HG02798 (cell line): ENCODE data around the gene PRRG4.
"Not testable (repeated sequence)": the region's sequence is repeated elsewhere in the genome, so short reads cannot be mapped to it uniquely, and the experiment has no call there.

Experiments
- ATAC-seq: cut with Tn5 transposase; IDR thresholded peaks from one replicate; pipeline ENCODE4 v1.9.1; 2021; ENCODE audit warnings: mild to moderate bottlenecking; ENCODE audit not compliant: unreplicated experiment, poor library complexity

The PRRG4 gene

DNA sequence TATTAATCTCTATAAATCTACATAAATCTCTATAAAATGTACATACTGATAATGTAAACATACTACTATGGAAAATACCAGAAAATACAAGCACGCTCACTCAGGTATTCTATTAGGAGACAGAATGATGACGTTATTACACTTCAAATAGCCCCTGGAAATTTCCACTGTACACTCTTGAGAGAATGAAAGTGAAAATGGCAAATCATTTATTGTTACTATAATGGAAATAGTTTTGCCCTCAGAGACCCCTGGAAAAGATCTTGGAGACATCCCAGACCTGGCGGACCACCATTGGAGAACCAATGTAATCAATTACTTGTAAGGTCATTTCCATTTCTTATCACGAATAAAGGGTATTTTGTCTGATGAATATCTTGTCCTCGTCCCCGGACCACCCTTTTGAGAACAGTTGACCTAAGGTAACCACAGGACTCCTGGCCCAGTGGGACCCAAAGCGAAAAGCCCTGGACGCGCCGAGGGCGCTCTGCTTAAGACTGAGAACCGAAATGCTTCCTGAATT lies 509 bp upstream of the PRRG4 start:
- ATAC-seq = peak; percentile 40

DNA sequence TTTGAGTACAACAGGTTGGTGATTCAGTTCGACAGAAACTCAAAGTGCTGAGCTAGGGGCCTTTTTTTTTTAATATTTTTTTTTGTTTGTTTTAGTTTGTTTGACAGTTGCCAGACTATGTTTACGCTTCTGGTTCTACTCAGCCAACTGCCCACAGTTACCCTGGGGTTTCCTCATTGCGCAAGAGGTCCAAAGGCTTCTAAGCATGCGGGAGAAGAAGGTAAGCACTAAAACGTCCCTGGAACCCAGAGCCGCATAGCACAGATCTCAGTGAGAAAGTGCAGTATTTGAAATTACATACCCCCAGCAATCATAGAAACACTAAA lies 649 bp downstream of the PRRG4 start:
- ATAC-seq = peak; percentile 6

DNA sequence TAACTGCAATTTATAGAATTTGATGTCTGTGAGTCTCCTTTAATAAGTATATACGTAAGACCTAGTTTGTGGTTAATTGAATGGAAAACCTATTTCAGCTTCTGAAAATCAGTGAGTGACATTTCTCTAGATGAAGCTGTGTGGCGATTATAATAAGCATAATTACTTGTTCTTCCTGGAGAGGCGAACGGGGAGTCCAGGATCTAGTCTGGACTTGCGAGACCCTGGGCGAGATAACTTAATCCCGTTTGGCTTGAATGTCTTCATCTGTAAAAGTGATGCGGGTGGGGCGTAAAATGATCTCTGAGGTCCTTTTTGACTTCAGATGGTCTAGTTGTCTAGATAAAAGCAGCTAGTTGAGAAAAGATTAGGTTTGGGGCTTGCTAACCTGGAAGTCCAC lies 1.1 kb downstream of the PRRG4 start:
- ATAC-seq = no peak

DNA sequence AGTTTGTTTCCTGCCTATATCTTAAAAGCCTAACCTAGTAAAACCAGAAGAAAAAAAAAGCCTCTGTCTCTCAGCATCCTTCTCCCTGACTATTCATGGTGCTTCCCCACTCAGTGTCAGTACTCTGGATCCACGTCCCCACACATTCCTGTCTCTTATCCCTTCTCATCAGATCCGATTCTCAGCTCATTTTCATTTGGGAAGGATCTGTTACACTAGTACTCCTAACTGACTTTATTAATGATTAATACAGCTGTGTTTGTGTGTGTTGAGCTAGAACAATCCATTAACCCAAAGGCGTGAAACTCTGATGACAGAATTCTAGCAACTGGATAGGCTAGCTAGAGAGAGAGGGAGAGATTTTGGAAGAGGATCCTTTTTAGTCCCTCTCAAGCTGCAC lies 1.5 kb downstream of the PRRG4 start:
- no peak for ATAC-seq

DNA sequence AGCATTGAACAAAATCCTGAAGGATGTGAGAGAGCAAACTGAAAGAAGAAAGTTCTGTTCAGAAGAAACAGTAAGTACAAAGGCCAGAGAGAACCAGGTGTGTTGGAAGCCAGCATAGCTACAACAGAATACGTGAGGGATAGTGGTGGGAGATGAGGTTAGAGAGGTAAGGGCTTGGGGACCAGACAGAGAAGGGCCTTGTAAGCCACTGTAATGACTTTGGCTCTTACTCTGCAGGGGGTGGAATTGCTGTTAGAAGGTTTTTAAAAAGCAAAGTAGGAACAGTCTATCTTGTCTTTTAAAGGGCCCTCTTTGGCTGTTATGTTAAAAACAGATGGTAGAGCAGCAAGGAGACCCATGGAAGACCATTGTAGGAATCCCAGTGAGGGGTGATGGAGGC lies 4.2 kb downstream of the PRRG4 start:
- no peak for ATAC-seq

DNA sequence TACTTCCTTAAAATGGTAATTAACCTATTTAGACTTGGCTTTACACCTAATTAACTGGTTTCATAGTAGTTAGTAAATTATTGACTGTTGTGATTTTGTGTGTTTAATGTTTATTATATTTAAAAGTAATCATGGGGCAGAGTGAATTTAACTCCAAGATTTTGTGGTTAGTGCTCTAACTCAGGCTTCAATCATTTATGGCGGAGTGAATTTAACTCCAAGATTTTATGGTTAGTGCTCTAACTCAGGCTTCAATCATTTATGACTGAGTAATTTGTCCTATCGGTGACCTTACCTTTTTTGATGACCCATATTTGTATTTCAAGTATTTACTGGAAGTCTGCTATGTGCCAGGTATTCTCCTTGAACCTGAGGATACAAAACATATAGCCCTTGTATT lies 7.2 kb downstream of the PRRG4 start:
- no peak for ATAC-seq

DNA sequence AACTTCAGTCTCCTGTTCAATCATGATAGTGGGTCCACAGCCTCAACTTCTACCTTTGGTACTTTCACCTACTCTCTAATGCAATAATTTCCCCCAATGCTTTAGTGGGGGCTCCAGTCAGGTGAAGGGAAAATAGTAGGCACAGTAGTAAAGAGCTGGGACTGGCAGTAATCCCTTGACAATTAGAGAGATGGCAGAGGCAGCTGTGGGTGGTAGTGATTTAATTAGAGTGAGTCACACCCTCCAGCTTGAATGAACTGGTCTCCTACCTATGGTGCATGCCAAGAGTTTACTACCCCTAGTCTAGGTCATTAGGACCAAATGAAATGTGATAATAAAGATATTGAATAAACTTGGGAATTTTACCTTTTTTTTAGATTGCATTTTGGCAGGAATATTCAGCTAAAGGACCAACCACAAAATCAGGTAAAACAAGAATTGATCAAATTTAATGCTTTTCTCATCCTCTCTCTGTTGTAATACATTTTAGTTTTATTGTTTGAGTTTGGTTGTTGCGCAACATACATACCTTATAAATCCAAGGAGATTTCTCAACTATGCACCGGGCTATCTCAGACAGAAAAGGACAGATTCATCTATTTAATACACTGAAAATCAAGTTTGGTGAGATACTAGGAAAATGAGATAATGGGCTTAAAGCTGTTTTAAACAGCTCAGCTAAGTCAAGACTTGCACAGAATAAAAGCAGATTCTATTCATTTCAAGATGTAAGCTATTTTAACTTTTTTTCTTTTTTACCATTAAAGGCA lies 9.0 kb downstream of the PRRG4 start:
- no peak for ATAC-seq

DNA sequence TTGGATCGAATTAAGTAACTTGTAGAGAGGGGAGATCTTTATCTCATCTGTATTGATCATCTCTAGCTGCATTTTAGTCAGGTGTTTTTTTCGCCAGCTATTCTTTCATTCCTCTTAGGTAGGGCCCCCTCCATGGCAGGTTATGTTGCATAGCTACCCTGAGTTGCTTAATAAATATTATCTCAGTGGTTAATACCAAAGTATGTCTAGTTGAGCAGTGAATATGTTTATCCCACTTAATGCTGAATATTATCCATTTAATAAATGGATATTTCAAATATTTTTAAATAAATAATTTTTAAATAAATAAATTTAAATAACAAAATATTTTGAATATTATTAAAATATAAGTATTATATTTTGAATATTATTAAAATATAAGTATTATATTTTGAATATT lies 9.6 kb downstream of the PRRG4 start:
- no peak for ATAC-seq

DNA sequence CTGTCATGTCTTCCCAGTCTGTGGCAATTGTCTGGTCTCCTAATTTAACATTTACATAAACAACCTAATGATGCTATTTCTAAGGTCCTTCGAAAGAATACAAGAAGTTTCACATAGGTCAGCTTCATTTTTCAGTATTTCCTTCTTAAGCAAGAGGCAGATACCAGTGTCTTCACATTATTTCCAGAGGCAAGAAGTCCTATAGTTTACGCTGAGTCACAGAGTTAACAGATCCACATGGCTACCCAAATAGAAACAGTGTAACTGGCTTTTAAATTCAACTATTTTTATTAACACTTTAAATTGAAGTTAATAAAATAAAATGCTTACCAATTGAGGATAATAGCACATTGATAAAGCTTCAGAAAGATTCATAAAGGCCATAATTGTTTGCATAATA lies 10.9 kb downstream of the PRRG4 start:
- ATAC-seq = no peak

DNA sequence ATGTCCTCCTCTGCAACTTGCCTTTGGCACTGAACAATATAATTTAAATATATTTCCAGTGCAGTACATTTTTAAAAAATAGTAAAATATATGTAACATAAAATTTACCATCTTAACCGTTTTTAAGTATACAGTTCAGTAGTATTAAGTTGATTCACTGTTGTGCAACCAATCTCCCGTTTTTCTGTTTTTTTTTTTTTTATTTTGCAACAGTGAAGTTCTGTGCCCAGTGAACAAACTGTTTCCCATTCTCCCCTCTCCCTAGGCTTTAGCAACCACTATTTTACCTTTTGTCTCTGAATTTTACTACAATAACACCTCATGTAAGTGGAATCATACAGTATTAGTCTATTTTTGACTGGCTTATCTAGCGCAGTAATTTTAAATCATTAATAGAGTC lies 13.8 kb downstream of the PRRG4 start:
- ATAC-seq = no peak

DNA sequence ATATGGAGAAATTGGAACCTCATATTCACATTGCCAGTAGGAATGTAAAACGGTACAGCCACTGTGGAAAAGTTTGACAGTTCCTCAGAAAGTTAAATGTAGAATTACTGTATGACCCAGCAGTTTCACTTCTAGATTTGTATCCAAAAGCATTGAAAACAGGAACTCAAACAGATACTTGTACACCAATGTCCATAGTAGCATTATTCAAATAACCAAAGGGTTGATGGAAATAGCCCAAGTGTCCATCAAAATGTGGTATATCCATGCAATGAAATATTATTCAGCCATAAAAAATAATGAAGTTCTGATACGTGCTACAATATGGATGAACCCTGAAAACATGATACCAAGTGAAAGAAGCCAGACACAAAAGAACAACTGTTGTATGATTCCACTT lies 17.8 kb downstream of the PRRG4 start:
- ATAC-seq = no peak

DNA sequence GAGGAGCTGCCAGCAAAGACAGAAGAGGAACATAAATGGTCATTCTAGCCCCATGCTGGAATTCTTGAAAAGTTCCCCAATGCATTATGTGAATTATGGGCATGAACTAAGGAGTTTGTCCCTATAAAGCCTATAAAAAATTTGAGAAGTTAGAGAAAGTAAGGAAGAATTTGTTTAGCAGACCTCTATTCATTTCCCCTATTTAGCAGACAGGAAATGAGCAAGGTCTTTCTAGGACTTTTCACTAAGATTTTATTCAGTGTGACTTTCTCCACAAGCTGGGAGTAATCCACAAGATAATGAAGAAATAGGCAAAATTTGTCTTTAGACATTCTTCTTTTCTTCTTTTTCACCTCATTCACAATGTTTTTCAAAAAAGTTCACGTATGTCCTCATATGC lies 20.0 kb downstream of the PRRG4 start:
- no peak for ATAC-seq

DNA sequence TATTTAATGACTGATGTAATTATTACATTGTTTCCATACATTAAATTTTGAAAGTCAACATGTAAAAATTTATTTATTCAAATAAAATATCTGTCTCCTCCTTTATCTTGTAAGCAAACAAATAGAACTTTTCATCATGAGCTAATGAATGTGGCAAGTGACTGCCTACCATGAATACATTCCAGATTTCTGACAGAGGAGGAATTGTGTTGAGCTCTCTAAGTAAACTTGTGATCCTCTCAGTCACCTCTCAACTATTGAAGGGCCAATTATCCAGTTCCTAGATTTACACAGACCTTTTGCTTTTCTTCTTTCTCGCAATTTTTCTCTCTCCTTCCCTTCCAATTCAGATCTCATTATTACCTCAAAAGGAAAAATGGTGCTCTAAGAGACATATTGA lies 21.5 kb downstream of the PRRG4 start:
- ATAC-seq = no peak

DNA sequence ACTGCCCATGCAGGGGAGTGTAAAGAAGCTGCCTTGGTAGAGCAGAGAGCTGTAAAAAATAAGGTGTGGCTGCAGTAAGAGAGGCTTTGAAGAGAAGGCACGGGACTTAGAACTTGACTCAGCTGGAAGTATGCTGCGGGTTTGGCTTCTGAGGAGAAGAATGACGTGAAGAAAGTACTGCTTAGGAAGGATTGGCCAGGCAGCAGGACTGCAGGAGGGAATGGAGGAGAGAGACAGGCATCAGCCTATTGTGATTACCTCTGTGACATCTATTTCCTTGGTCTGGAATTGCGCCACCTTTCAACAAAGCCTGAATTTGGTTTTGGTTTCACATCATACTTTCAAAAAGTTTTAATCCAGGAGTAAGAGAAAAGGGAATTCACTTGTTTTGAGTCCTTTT lies 22.5 kb downstream of the PRRG4 start:
- no peak for ATAC-seq

DNA sequence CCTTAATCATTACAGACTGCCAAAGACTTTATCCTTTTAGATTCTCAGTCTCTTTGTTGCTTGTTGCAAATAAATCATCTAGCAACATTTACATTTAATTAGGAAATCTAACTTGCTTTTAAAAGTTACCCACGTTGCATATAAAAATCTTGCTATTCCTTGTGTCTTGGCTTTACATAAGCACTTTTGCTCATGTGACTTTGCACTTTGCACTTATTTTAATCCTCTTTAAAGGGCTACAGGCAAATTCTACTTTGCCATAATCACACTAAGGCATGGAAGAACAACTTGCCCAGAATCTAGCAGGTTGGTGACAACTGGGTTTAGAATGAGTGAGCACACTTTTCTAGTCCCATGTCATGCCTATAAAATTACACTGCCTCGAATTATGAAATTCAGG lies 25.9 kb downstream of the PRRG4 start:
- ATAC-seq = no peak

DNA sequence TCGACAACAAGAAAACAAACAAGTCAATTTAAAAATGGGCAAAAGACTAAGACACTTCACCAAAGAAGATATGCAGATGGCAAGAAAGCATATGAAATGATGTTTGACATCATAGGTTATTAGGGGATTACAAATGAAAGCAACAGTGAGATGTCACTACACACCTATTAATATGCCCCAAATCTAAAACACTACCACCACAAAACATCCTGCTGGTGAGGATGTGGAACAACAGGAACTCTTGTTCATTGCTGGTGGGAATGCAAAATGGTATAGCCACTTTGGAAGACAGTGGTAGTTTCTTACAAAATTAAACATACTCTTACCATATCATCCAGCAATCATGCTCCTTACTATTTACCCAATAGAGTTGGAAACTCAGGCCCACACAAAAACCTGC lies 29.0 kb downstream of the PRRG4 start:
- no peak for ATAC-seq

DNA sequence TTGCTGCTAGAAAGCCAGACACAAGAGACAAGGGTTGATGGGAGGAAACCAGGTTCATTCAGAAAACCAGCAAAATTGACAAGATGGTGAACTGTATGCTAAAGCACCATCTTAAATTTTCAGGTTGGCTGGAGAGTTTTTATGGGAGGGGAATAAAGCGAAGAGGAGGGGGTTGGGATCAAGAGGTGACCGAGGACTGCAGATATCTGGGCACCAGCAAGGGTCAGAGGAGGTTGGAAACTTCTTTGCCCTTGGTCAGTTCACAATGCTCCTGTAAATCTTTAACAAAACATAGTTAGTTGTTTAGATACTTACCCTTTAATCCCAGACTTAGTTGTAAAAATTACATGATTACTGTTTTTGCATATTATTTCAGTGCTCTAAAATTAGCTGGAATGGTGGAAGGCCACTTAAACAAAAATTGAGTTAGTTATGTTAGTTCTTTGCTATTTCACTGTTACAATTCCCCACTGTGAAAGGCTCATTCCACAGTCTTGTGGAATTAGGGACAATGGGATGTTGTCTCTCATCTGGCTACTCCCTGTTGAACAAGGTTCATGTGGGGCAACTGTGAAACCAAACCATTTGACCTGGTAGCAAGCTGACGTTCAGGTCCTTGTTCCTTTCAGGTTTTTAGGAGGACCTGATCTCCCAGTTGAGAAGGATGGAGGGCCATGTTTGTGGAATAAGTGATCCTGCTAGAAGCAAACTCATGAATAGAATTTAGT lies 32.3 kb downstream of the PRRG4 start:
- no peak for ATAC-seq

DNA sequence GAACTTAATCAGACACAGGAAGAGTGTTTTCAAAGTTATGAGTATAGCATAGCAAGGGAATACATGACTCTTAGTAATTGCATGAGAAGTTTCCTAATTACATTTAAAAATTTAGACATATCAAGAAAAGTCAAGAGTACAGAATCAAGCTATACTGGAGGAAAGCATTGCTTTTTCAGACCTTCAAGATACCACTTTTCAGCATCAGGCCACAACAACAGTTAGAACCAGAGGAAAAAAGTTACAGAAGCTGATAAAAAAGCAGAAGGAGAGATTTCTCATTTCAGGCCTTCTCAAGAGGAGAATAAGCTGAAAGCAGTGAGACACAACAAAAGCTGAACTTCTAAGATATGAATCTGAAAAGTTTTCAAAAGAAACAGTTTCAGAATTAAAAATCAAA lies 34.8 kb downstream of the PRRG4 start:
- ATAC-seq = no peak

DNA sequence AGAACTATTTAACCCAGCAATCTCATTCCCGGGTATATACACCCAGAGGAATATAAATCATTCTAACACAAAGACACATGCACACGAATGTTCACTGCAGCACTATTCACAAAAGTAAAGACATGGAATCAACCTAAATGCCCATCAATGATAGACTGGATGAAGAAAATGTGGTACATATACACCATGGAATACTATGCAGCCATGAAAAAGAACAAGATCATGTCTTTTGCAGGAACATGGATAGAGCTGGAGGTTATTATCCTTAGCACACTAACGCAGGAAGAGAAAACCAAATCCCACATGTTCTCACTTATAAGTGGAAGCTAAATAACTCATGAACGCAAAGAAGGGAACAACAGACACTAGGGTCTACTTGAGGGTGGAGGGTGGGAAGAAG lies 39.0 kb downstream of the PRRG4 start:
- not testable (repeated sequence) for ATAC-seq

DNA sequence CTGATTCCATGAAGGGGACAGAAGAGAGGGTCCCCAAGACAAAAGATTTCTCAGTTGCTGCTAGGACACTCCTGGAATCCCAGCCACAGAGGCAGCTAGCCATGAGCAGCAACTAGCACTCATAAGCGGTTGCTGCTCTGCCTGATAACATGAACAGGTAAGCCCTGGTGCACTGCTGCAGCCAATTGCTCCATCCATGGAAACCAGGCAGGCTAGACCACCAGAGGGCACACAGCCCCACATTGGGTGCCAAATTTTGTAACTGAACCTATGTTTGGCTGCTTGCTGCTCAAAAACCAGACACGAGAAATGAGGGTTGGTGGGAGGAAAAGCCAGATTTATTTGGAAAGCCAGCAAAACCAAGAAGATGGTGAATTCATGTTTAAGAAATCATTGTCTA lies 40.9 kb downstream of the PRRG4 start:
- no peak for ATAC-seq

DNA sequence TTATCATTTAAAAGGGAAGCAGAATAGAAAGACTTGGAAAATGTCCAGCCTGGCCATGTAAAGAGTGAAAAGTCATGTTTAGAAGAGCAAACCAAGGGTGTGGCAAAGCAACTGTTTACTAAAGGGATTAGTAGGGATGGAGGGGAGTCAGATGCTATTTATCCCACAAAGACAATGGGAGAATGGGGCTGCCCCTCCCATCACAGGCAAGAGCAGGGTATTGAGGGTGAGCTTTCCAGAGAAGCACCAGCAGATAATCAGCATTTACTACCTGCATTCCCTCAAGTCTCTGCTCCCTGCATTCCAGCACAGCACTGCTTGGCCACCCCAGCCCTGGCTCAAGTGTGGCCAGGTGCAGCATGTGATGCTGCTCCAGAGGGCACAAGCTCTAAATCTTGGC lies 44.4 kb downstream of the PRRG4 start:
- ATAC-seq = no peak

DNA sequence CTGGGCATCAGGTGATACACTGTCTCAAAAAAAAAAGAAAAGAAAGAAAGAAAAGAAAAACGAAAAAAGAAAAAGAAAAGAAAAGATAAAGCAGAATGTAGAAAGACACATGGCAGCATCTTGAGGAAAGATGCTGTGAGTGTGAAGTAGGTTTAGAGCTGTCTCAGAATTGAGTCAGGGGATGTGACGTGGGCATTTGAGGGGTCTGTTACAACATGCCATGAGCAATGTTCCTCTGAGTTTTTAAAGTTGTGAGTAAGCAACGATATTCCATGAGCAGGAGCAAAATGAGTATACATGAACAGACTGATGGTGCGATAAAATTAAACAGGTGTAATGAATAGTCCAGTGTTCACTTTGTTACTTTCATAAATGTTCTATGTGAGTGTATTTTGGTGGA lies 51.6 kb downstream of the PRRG4 start:
- no peak for ATAC-seq
